GM23338 (cell line): ENCODE data around the gene TANGO2. TPM values are rescaled to one million over a fixed set of nuclear protein-coding genes. Genes with fewer than 3 reads are reported as not detected.

Source experiments
- ATAC-seq: fragments of 200-7000 bp; cut with Tn5 transposase; 3 replicates; pipeline ENCODE4 v1.9.1; 2020
- DNase-seq: peaks from one replicate; pipeline ENCODE4 v3.0.0-alpha.2; 2015; ENCODE audit warnings: low spot score
- H2AFZ ChIP-seq: fragments of 200-600 bp; sonication (generic); 2 replicates; pipeline ENCODE4 v1.8.0; 2016; ENCODE audit warnings: antibody characterized with exemption, mild to moderate bottlenecking, moderate library complexity
- H3F3A ChIP-seq: fragments of 200-600 bp; sonication (generic); replicated peaks from 2 replicates; pipeline ENCODE4 v1.8.0; 2017; ENCODE audit warnings: antibody characterized with exemption, mixed run types, low read depth
- H3K27ac ChIP-seq: fragments of 200-600 bp; sonication (generic); 2 replicates; pipeline ENCODE4 v1.6.1; 2016; ENCODE audit warnings: low read depth
- H3K27me3 ChIP-seq: fragments of 200-600 bp; sonication (generic); 2 replicates; pipeline ENCODE4 v1.8.0; 2016; ENCODE audit warnings: mild to moderate bottlenecking, mixed run types, moderate library complexity; ENCODE audit not compliant: insufficient read depth
- H3K36me3 ChIP-seq: fragments of 200-600 bp; sonication (generic); 2 replicates; pipeline ENCODE4 v1.8.0; 2016; ENCODE audit warnings: mild to moderate bottlenecking; ENCODE audit not compliant: insufficient read depth
- H3K4me1 ChIP-seq: fragments of 200-600 bp; sonication (generic); 2 replicates; pipeline ENCODE4 v1.8.0; 2016; ENCODE audit warnings: mild to moderate bottlenecking, moderate library complexity; ENCODE audit not compliant: insufficient read depth
- H3K4me2 ChIP-seq: fragments of 200-600 bp; sonication (generic); 2 replicates; pipeline ENCODE4 v1.7.1; 2017; ENCODE audit warnings: mixed run types
- H3K4me3 ChIP-seq: fragments of 200-600 bp; sonication (generic); 2 replicates; pipeline ENCODE4 v1.6.1; 2016; ENCODE audit warnings: mixed run types
- H3K79me2 ChIP-seq: fragments of 200-600 bp; sonication (generic); replicated peaks from 2 replicates; pipeline ENCODE4 v1.8.0; 2017; ENCODE audit warnings: mild to moderate bottlenecking; ENCODE audit not compliant: insufficient read depth
- H3K9me2 ChIP-seq: fragments of 200-600 bp; sonication (generic); 2 replicates; pipeline ENCODE4 v1.8.0; 2017; ENCODE audit not compliant: insufficient read depth
- H4K20me1 ChIP-seq: fragments of 200-600 bp; sonication (generic); replicated peaks from 2 replicates; pipeline ENCODE4 v1.8.0; 2017; ENCODE audit warnings: mild to moderate bottlenecking; ENCODE audit not compliant: insufficient read depth
- H3K27ac Mint-ChIP-seq: 2 replicates; pipeline ENCODE4 v1.8.0; 2020; ENCODE audit warnings: inconsistent platforms, mild to moderate bottlenecking, moderate library complexity, mixed read lengths
- H3K27me3 Mint-ChIP-seq: 3 replicates; pipeline ENCODE4 v1.8.0; 2022; ENCODE audit warnings: low read depth, mild to moderate bottlenecking, moderate library complexity, mixed read lengths, inconsistent platforms; ENCODE audit not compliant: insufficient read depth, poor library complexity
- H3K36me3 Mint-ChIP-seq: 3 replicates; pipeline ENCODE4 v1.8.0; 2021; ENCODE audit warnings: low read depth, mild to moderate bottlenecking, inconsistent platforms, moderate library complexity, mixed read lengths
- H3K4me1 Mint-ChIP-seq: 3 replicates; pipeline ENCODE4 v1.8.0; 2020; ENCODE audit warnings: mild to moderate bottlenecking, inconsistent platforms, mixed read lengths
- H3K4me3 Mint-ChIP-seq: 3 replicates; pipeline ENCODE4 v1.8.0; 2021; ENCODE audit warnings: moderate library complexity, mild to moderate bottlenecking, inconsistent platforms, mixed read lengths
- H3K9me3 Mint-ChIP-seq: 3 replicates; pipeline ENCODE4 v1.8.0; 2020; ENCODE audit warnings: moderate library complexity, mild to moderate bottlenecking, inconsistent platforms, mixed read lengths
- CREB1 ChIP-seq: fragments of 250-450 bp; sonication (Bioruptor Pico); IDR thresholded peaks from 2 replicates; pipeline ENCODE4 v1.5.0; 2020; ENCODE audit warnings: low read depth, mild to moderate bottlenecking, moderate library complexity
- CTCF ChIP-seq, 2 experiments: fragments of 200-600 bp in 1 of 2; sonication (generic) in 1 of 2; conservative IDR thresholded peaks; 2 replicates each; pipeline versions ENCODE4 v1.5.1 to v1.6.1; 2016 to 2017; ENCODE audit warnings: antibody characterized with exemption in 2 of 2, low read depth in 2 of 2, mild to moderate bottlenecking in 2 of 2, moderate library complexity in 1 of 2
- EZH2 ChIP-seq: fragments of 200-600 bp; sonication (generic); IDR thresholded peaks from one replicate; pipeline ENCODE4 v1.8.0; 2017; ENCODE audit warnings: antibody characterized with exemption, mild to moderate bottlenecking, low read depth; ENCODE audit not compliant: unreplicated experiment
- EZH2phosphoT487 ChIP-seq: fragments of 200-600 bp; sonication (generic); IDR thresholded peaks from one replicate; pipeline ENCODE4 v1.8.1; 2018; ENCODE audit warnings: antibody characterized with exemption; ENCODE audit not compliant: unreplicated experiment
- POLR2AphosphoS5 ChIP-seq: IDR thresholded peaks from 2 replicates; pipeline ENCODE4 v1.6.1; 2016; ENCODE audit warnings: antibody characterized with exemption, low read depth
- ZNF114 ChIP-seq: fragments of 250-450 bp; sonication (Bioruptor Pico); IDR thresholded peaks from 2 replicates; pipeline ENCODE4 v1.5.0; 2020; ENCODE audit warnings: mild to moderate bottlenecking, moderate library complexity
- ZNF331 ChIP-seq: fragments of 250-450 bp; sonication (Bioruptor Pico); IDR thresholded peaks from 2 replicates; pipeline ENCODE4 v1.5.0; 2020; ENCODE audit warnings: low read depth, mild to moderate bottlenecking, moderate library complexity
- ZNF462 ChIP-seq: fragments of 250-450 bp; sonication (Bioruptor Pico); IDR thresholded peaks from 2 replicates; pipeline ENCODE4 v1.5.0; 2020; ENCODE audit warnings: mild to moderate bottlenecking, moderate library complexity
- polyA plus RNA-seq: library from polyadenylated mRNA; unstranded; fragments of >200 nt; fragmentation: Nextera tagmentation; extraction: Ambion mirVana; gene quantifications from 2 replicates; pipeline ENCODE4 v1.2.1, GENCODE V29; 2016
- total RNA-seq: library from RNA; depleted of rRNA; stranded (reverse); fragments of >200 nt; shearing (Covaris generic); gene quantifications from 2 replicates; pipeline ENCODE4 v1.2.3, GENCODE V29; 2014

TANGO2 gene
- total and polyA plus RNA-seq, 2 experiments from 2014 or later: 6.9 to 15.0 TPM

GRCh38 chr22:20001082-20001638 lies 19.8 kb upstream of the TANGO2 start (continued):
- TF ChIP-seq ZNF462 (CRISPR knock-in tag) (no peak), CREB1 (CRISPR knock-in tag) (no peak), ZNF114 (CRISPR knock-in tag) (no peak), ZNF331 (CRISPR knock-in tag) (no peak), EZH2 (no peak), POLR2AphosphoS5 (no peak)

- Histone ChIP-seq H3K4me2 (no peak overlapping the region), H4K20me1 (no peaks in the 10 kb centered on the region; the same call in 1 of the 2 replicates), H3K79me2 (no peaks in the 10 kb centered on the region), H2AFZ (no peak overlapping the region), H3K27ac (no peak overlapping the region), H3K27me3 (no peaks in the 10 kb centered on the region), H3K4me3 (no peak overlapping the region), H3K36me3 (peaks cover 8% of the 10 kb centered on the region), H3F3A (no peaks in the 10 kb centered on the region), H3K4me1 (peaks cover 17% of the 10 kb centered on the region), H3K9me2 (no peaks in the 10 kb centered on the region)
- DNase-seq (no peak), ATAC-seq (no peak)
- Mint-ChIP-seq H3K9me3 (peaks cover 20% of the 10 kb centered on the region), H3K4me3 (no peak overlapping the region), H3K36me3 (peaks cover 21% of the 10 kb centered on the region), H3K27me3 (peaks cover 7% of the 10 kb centered on the region), H3K4me1 (peaks cover 31% of the 10 kb centered on the region), H3K27ac (no peak overlapping the region)
- TF ChIP-seq EZH2phosphoT487: no peak
- no peak for TF ChIP-seq ZNF331 (CRISPR knock-in tag)
- no peak for TF ChIP-seq ZNF462 (CRISPR knock-in tag)
- no peak for TF ChIP-seq CTCF (conservative IDR thresholded peaks at IDR 0.05; ENCODE audit: low read depth in 2 of 2)
Measured at GRCh38 chr22:20002128-20002527, 18.8 kb upstream of the TANGO2 start.
